Measurements from ENCODE around the gene OR52I2. TPM values are rescaled to one million over a fixed set of nuclear protein-coding genes. Genes with fewer than 3 reads are reported as not detected.

The OR52I2 gene
- total and polyA plus RNA-seq, 4 donors = not detected

- ATAC-seq (ENCODE audit: insufficient read depth, low FRiP score) = no peak
- Histone ChIP-seq H3K36me3 (ENCODE audit: control insufficient read depth in 4 of 4, insufficient read depth in 4 of 4, low read length in 4 of 4) (no peaks in the 10 kb centered on the region), H3K9me3 (ENCODE audit: control insufficient read depth in 4 of 4, insufficient read depth in 3 of 4, low read length in 3 of 4) (no peaks in the 10 kb centered on the region), H3K9ac (ENCODE audit: insufficient read depth in 1 of 2, low read length in 2 of 2) (no peak overlapping the region), H3K27ac (ENCODE audit: low read depth in 1 of 2, low read length in 1 of 2) (no peak overlapping the region), H3K4me1 (ENCODE audit: control insufficient read depth in 5 of 5, insufficient read depth in 5 of 5, low read length in 5 of 5) (no peaks in the 10 kb centered on the region), H3K4me3 (no peak overlapping the region), H3K27me3 (ENCODE audit: control insufficient read depth in 3 of 3, insufficient read depth in 3 of 3, low read length in 2 of 3) (peaks cover 0 to 4% (median 0%) of the 10 kb centered on the region in 3 donors)
- 89 to 90% methylated on average over 6 of the region's 6 CpGs for WGBS, 2 donors
- no peak for DNase-seq
- TF ChIP-seq CTCF (IDR thresholded peaks at IDR 0.05; ENCODE audit: control extremely low read depth, extremely low read depth) = no peak
Observed at GRCh38 chr11:4578624-4579023, 2.9 kb upstream of the OR52I2 start.

GRCh38 chr11:4580124-4580523 lies 1.4 kb upstream of the OR52I2 start:
- no peaks in the 10 kb centered on the region for H3K36me3 ChIP-seq (ENCODE audit: control insufficient read depth in 4 of 4, insufficient read depth in 4 of 4, low read length in 4 of 4)
- H3K9me3 ChIP-seq (ENCODE audit: control insufficient read depth in 4 of 4, insufficient read depth in 3 of 4, low read length in 3 of 4) = no peaks in the 10 kb centered on the region
- H3K4me3 ChIP-seq = no peak overlapping the region
- H3K4me1 ChIP-seq (ENCODE audit: control insufficient read depth in 5 of 5, insufficient read depth in 5 of 5, low read length in 5 of 5) = no peaks in the 10 kb centered on the region
- 68 to 90% methylated on average over 1 of the region's 1 CpG for WGBS, 2 donors
- H3K27me3 ChIP-seq (ENCODE audit: control insufficient read depth in 3 of 3, insufficient read depth in 3 of 3, low read length in 2 of 3) = peaks cover 0 to 4% (median 2%) of the 10 kb centered on the region in 3 donors
- DNase-seq (no peak), ATAC-seq (ENCODE audit: insufficient read depth, low FRiP score) (no peak)
- H3K9ac ChIP-seq (ENCODE audit: insufficient read depth in 1 of 2, low read length in 2 of 2) = no peak overlapping the region
- TF ChIP-seq CTCF (IDR thresholded peaks at IDR 0.05; ENCODE audit: control extremely low read depth, extremely low read depth) = no peak
- H3K27ac ChIP-seq (ENCODE audit: low read depth in 1 of 2, low read length in 1 of 2) = no peak overlapping the region

GRCh38 chr11:4589017-4589416 lies 7.5 kb downstream of the OR52I2 start:
- H3K4me1 ChIP-seq (ENCODE audit: control insufficient read depth in 5 of 5, insufficient read depth in 5 of 5, low read length in 5 of 5) = no peaks in the 10 kb centered on the region
- ATAC-seq (ENCODE audit: insufficient read depth, low FRiP score) (no peak), DNase-seq (no peak)
- no peaks in the 10 kb centered on the region for H3K36me3 ChIP-seq (ENCODE audit: control insufficient read depth in 4 of 4, insufficient read depth in 4 of 4, low read length in 4 of 4)
- H3K27ac ChIP-seq (ENCODE audit: low read depth in 1 of 2, low read length in 1 of 2) = no peak overlapping the region
- TF ChIP-seq CTCF (IDR thresholded peaks at IDR 0.05; ENCODE audit: control extremely low read depth, extremely low read depth) = no peak
- peaks cover 0 to 2% (median 0%) of the 10 kb centered on the region in 3 donors for H3K27me3 ChIP-seq (ENCODE audit: control insufficient read depth in 3 of 3, insufficient read depth in 3 of 3, low read length in 2 of 3)
- H3K4me3 ChIP-seq = no peak overlapping the region
- no peaks in the 10 kb centered on the region for H3K9me3 ChIP-seq (ENCODE audit: control insufficient read depth in 4 of 4, insufficient read depth in 3 of 4, low read length in 3 of 4)
- 56 to 73% methylated on average over 3 of the region's 3 CpGs for WGBS, 2 donors
- no peak overlapping the region for H3K9ac ChIP-seq (ENCODE audit: insufficient read depth in 1 of 2, low read length in 2 of 2)

GRCh38 chr11:4593739-4594138 lies 12.2 kb downstream of the OR52I2 start, which contains the start of gene OR52I1:
TSS of gene OR52I1 (plus strand) at chr11:4594039. CDS start at chr11:4594039, 0 bp downstream.
- H3K36me3 ChIP-seq (ENCODE audit: control insufficient read depth in 4 of 4, insufficient read depth in 4 of 4, low read length in 4 of 4) = peaks cover 0 to 5% (median under 1%) of the 10 kb centered on the region in 4 donors
- WGBS, 2 donors = 81 to 90% methylated on average over 1 of the region's 1 CpG
- H3K4me3 ChIP-seq = no peak within 1 kb of the TSS
- H3K27me3 ChIP-seq (ENCODE audit: control insufficient read depth in 3 of 3, insufficient read depth in 3 of 3, low read length in 2 of 3) = no peaks in the 10 kb centered on the region
- H3K9ac ChIP-seq (ENCODE audit: insufficient read depth in 1 of 2, low read length in 2 of 2) = no peak within 1 kb of the TSS
- no peak for ATAC-seq (ENCODE audit: insufficient read depth, low FRiP score)
- no peaks in the 10 kb centered on the region for H3K9me3 ChIP-seq (ENCODE audit: control insufficient read depth in 4 of 4, insufficient read depth in 3 of 4, low read length in 3 of 4)
- H3K27ac ChIP-seq (ENCODE audit: low read depth in 1 of 2, low read length in 1 of 2) = no peak within 1 kb of the TSS
- no peak for TF ChIP-seq CTCF (IDR thresholded peaks at IDR 0.05; ENCODE audit: control extremely low read depth, extremely low read depth)
- no peak for DNase-seq
- H3K4me1 ChIP-seq (ENCODE audit: control insufficient read depth in 5 of 5, insufficient read depth in 5 of 5, low read length in 5 of 5) = no peaks in the 10 kb centered on the region
